Transverse colon (tissue), 4 donors: ENCODE measurements around the gene APCDD1L.

ENCODE experiments used
- CTCF ChIP-seq, 5 experiments: fragments of 200-600 bp in 3 of 5; fragments of 450-650 bp in 2 of 5; sonication (generic) in 3 of 5; IDR thresholded peaks; 1 replicate in 2 of 5; 2 replicates in 3 of 5; pipeline ENCODE4 v1.5.1; 2016 to 2017; ENCODE audit warnings: antibody characterized with exemption in 5 of 5, inconsistent platforms in 3 of 5, mild to moderate bottlenecking in 2 of 5, moderate library complexity in 1 of 5
- EP300 ChIP-seq: sonication (generic); formaldehyde crosslinking; IDR thresholded peaks from one replicate; pipeline ENCODE4 v1.6.1; 2017; ENCODE audit warnings: antibody characterized with exemption, low read depth
- POLR2A ChIP-seq: fragments of 450-650 bp; IDR thresholded peaks from one replicate; pipeline ENCODE4 v1.6.1; 2016; ENCODE audit warnings: antibody characterized with exemption, mild to moderate bottlenecking, moderate library complexity
- POLR2AphosphoS5 ChIP-seq, 3 donors: sonication (generic); formaldehyde crosslinking; IDR thresholded peaks; one replicate each; pipeline ENCODE4 v1.6.1; 2016; ENCODE audit warnings: antibody characterized with exemption in 3 of 3

GRCh38 chr20:58475466-58475865 is 39.7 kb downstream of the APCDD1L start:
- no peak for TF ChIP-seq POLR2AphosphoS5 (IDR thresholded peaks at IDR 0.05)
- no peak for TF ChIP-seq CTCF (IDR thresholded peaks at IDR 0.05)
- no peak for TF ChIP-seq POLR2A
- TF ChIP-seq EP300: no peak
